Amniotic stem cell (primary cell): ENCODE results near the gene ANKRD40.

Experiments
- DNase-seq: peaks from one replicate; lab custom pipeline; 2025; lab: John Stamatoyannopoulos, UW

Gene ANKRD40

DNA sequence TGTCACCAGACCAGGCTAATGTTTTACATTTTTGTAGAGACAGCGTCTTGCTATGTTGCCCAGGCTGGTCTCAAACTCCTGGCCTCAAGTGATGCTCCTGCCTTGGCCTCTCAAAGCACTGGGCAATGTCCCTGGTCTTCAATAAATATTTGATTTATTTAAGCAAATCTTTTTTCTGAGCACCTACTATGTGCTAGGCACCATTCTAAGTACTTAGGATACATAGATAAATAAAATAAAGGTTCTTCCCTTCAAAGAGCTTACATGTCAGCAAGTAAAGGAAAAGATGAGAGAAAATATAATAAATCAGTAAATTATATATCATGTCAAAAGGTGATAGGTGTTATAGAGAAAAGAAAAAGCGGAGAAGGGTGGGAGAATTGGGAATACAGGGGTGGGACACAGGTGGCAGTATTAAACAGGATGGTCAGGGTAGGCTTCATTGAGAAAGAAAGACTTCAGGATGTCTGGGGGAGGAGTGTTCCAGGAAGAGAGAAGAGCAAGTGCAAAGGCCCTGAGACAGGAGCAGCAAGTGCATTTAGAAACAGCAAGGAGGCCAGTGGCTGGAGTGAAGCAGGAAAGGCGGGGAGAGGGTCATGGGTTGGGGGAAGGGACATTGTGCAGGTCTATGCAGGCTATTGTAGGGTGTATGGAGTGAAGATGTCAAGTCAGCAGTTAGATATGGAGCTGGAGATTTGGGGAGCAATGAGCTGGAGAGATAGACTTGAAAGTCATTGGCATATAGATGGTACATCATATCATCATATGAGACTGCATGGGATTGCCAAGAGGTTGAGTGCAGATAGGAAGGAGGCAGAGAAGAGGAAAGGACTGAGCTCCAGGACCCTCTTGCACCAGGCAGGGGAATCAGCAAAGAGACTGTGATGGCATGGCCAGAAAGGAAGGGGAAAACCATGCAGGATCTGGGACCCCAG, 61.7 kb downstream of the ANKRD40 start:
- DNase-seq = no peak
